T-helper 1 cell treated with Interleukin-12 subunit alpha and Interleukin-12 subunit beta and Interleukin-4 antibody, amounts not matched to agents 30 μg/mL and 1 μg/mL, for 36 hours (primary cell): ENCODE measurements around the gene NRAS.

Source experiments
- H3K27ac Mint-ChIP-seq: one replicate; pipeline ENCODE4 v1.8.0; 2021; ENCODE audit warnings: mild to moderate bottlenecking, mixed read lengths
- H3K27me3 Mint-ChIP-seq: one replicate; pipeline ENCODE4 v1.8.0; 2021; ENCODE audit warnings: low read depth, mixed read lengths
- H3K36me3 Mint-ChIP-seq: one replicate; pipeline ENCODE4 v1.8.0; 2021; ENCODE audit warnings: low read depth, mixed read lengths
- H3K4me1 Mint-ChIP-seq: one replicate; pipeline ENCODE4 v1.8.0; 2021; ENCODE audit warnings: low read depth, mixed read lengths
- H3K4me3 Mint-ChIP-seq: one replicate; pipeline ENCODE4 v1.8.0; 2021; ENCODE audit warnings: mild to moderate bottlenecking, moderate library complexity, mixed read lengths
- H3K9me3 Mint-ChIP-seq: one replicate; pipeline ENCODE4 v1.8.0; 2021; ENCODE audit warnings: mixed read lengths

Gene NRAS

GRCh38 chr1:114745291-114745690 lies 28.7 kb upstream of the NRAS start:
- H3K9me3 Mint-ChIP-seq: no peaks in the 10 kb centered on the region
- peaks cover 40% of the 10 kb centered on the region for H3K4me1 Mint-ChIP-seq
- no peaks in the 10 kb centered on the region for H3K27me3 Mint-ChIP-seq
- H3K27ac Mint-ChIP-seq: peak overlapping the region; percentile 52
- no peak overlapping the region for H3K4me3 Mint-ChIP-seq
- H3K36me3 Mint-ChIP-seq: peaks cover 50% of the 10 kb centered on the region

GRCh38 chr1:114741963-114742746 lies 25.6 kb upstream of the NRAS start:
- peaks cover 40% of the 10 kb centered on the region for H3K36me3 Mint-ChIP-seq
- peaks cover 29% of the 10 kb centered on the region for H3K4me1 Mint-ChIP-seq
- no peaks in the 10 kb centered on the region for H3K9me3 Mint-ChIP-seq
- H3K27ac Mint-ChIP-seq: no peak overlapping the region
- H3K4me3 Mint-ChIP-seq: no peak overlapping the region
- no peaks in the 10 kb centered on the region for H3K27me3 Mint-ChIP-seq

- no peaks in the 10 kb centered on the region for H3K9me3 Mint-ChIP-seq
- H3K36me3 Mint-ChIP-seq: peaks cover 42% of the 10 kb centered on the region
- peaks cover 14% of the 10 kb centered on the region for H3K4me1 Mint-ChIP-seq
- H3K27me3 Mint-ChIP-seq: no peaks in the 10 kb centered on the region
- no peak overlapping the region for H3K27ac Mint-ChIP-seq
- no peak overlapping the region for H3K4me3 Mint-ChIP-seq
Measured at GRCh38 chr1:114740331-114740730, 23.8 kb upstream of the NRAS start.

DNA sequence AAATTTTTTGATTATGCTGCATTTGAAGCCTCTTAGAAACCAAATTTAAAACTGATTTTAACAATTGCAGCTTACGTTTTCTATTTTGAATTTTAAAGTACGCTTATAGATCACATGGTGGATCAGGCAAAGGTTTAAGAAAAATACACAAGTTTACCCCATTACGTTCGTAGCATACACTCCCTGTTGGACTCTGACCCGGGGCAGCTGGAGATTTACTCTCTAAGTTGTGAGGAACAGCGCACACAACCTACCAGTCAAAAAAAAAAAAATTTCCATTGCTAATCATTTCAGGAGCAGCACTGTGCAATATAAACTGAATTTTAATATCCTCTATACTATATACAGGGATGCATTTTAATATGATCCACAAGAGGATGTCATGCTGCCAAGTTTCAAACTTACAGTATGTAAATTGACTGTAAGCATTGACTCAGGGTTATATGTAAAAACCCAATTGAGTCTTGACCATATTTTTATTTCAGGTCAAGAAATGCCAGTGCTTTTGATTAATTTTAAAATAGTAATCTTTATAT lies 20.8 kb upstream of the NRAS start:
- no peak overlapping the region for H3K4me3 Mint-ChIP-seq
- no peaks in the 10 kb centered on the region for H3K27me3 Mint-ChIP-seq
- H3K27ac Mint-ChIP-seq: no peak overlapping the region
- peaks cover 10% of the 10 kb centered on the region for H3K4me1 Mint-ChIP-seq
- peaks cover 50% of the 10 kb centered on the region for H3K36me3 Mint-ChIP-seq
- H3K9me3 Mint-ChIP-seq: no peaks in the 10 kb centered on the region

DNA sequence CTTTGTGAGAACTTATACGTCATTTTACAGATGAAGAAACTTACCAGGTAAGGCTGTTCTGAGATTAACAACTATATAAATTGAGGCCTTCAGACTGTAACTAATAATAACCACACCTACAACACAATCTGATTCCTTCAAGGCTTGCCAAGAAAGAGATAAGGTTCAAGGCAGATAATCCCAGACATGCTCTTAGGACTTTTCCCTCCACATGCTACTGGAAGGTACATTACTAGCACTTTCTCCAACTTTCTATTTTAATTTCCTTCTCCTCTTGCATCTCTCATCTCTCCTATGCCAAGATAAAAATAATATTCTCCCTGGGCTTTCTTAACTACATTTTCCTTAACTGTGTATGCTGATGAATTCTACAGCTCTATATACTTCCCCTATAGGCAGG lies 18.9 kb upstream of the NRAS start:
- peaks cover 54% of the 10 kb centered on the region for H3K36me3 Mint-ChIP-seq

GRCh38 chr1:114729782-114730181 lies 13.2 kb upstream of the NRAS start:
- no peaks in the 10 kb centered on the region for H3K9me3 Mint-ChIP-seq
- no peaks in the 10 kb centered on the region for H3K27me3 Mint-ChIP-seq
- H3K36me3 Mint-ChIP-seq: peaks cover 59% of the 10 kb centered on the region
- no peak overlapping the region for H3K4me3 Mint-ChIP-seq
- H3K4me1 Mint-ChIP-seq: peaks cover 4% of the 10 kb centered on the region
- no peak overlapping the region for H3K27ac Mint-ChIP-seq

More for the DNA sequence above, 18.9 kb upstream of the NRAS start:
- no peaks in the 10 kb centered on the region for H3K9me3 Mint-ChIP-seq
- H3K4me3 Mint-ChIP-seq: no peak overlapping the region
- peaks cover 8% of the 10 kb centered on the region for H3K4me1 Mint-ChIP-seq
- H3K27me3 Mint-ChIP-seq: no peaks in the 10 kb centered on the region
- no peak overlapping the region for H3K27ac Mint-ChIP-seq

- Mint-ChIP-seq H3K27ac (no peak overlapping the region), H3K9me3 (no peaks in the 10 kb centered on the region), H3K27me3 (no peaks in the 10 kb centered on the region), H3K4me3 (no peak overlapping the region), H3K4me1 (peaks cover 4% of the 10 kb centered on the region), H3K36me3 (peaks cover 56% of the 10 kb centered on the region)
Measured at GRCh38 chr1:114728553-114728952, 12.0 kb upstream of the NRAS start.

- Mint-ChIP-seq H3K9me3 (no peaks in the 10 kb centered on the region), H3K4me3 (no peak overlapping the region), H3K36me3 (peaks cover 60% of the 10 kb centered on the region), H3K27me3 (no peaks in the 10 kb centered on the region), H3K27ac (peak overlapping the region; percentile 54), H3K4me1 (peaks cover 2% of the 10 kb centered on the region)
Measured at GRCh38 chr1:114725230-114725629, 8.7 kb upstream of the NRAS start.

- H3K9me3 Mint-ChIP-seq: no peaks in the 10 kb centered on the region
- H3K36me3 Mint-ChIP-seq: peaks cover 59% of the 10 kb centered on the region
- no peaks in the 10 kb centered on the region for H3K27me3 Mint-ChIP-seq
- no peak overlapping the region for H3K4me3 Mint-ChIP-seq
- peaks cover 2% of the 10 kb centered on the region for H3K4me1 Mint-ChIP-seq
- H3K27ac Mint-ChIP-seq: no peak overlapping the region
Measured at GRCh38 chr1:114723915-114724314, 7.3 kb upstream of the NRAS start.

- no peak overlapping the region for H3K4me3 Mint-ChIP-seq
- H3K9me3 Mint-ChIP-seq: no peaks in the 10 kb centered on the region
- no peak overlapping the region for H3K27ac Mint-ChIP-seq
- H3K36me3 Mint-ChIP-seq: peaks cover 61% of the 10 kb centered on the region
- peaks cover 2% of the 10 kb centered on the region for H3K4me1 Mint-ChIP-seq
- no peaks in the 10 kb centered on the region for H3K27me3 Mint-ChIP-seq
Measured at GRCh38 chr1:114723457-114723856, 6.9 kb upstream of the NRAS start.

DNA sequence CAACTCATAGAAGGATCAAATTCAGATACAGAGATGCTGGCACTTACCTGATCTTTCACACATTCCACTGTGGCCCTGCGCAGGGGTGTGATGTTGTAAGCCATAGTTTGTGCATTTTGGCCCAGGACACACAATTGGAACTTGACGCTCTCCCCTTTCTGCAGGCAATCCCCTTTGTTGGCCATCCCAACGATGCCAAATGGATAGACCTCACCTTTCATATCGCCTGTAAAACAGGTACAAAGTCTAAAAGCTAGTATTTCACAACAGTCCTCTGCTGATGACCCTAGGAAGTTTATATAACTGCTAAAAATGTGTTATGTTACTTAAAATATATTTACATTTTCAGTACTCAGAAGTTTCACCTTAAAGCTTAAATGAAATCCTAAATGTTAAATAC lies 3.9 kb upstream of the NRAS start:
- Mint-ChIP-seq H3K27ac (no peak overlapping the region), H3K9me3 (no peaks in the 10 kb centered on the region), H3K36me3 (peaks cover 72% of the 10 kb centered on the region)

GRCh38 chr1:114719424-114719787 lies 2.8 kb upstream of the NRAS start:
- Mint-ChIP-seq H3K27me3 (no peaks in the 10 kb centered on the region), H3K4me1 (peaks cover 15% of the 10 kb centered on the region), H3K9me3 (no peaks in the 10 kb centered on the region), H3K4me3 (no peak overlapping the region), H3K27ac (no peak overlapping the region), H3K36me3 (peaks cover 65% of the 10 kb centered on the region)

More for the DNA sequence above, 3.9 kb upstream of the NRAS start:
- H3K4me1 Mint-ChIP-seq: peaks cover 13% of the 10 kb centered on the region
- no peaks in the 10 kb centered on the region for H3K27me3 Mint-ChIP-seq
- H3K4me3 Mint-ChIP-seq: no peak overlapping the region

DNA sequence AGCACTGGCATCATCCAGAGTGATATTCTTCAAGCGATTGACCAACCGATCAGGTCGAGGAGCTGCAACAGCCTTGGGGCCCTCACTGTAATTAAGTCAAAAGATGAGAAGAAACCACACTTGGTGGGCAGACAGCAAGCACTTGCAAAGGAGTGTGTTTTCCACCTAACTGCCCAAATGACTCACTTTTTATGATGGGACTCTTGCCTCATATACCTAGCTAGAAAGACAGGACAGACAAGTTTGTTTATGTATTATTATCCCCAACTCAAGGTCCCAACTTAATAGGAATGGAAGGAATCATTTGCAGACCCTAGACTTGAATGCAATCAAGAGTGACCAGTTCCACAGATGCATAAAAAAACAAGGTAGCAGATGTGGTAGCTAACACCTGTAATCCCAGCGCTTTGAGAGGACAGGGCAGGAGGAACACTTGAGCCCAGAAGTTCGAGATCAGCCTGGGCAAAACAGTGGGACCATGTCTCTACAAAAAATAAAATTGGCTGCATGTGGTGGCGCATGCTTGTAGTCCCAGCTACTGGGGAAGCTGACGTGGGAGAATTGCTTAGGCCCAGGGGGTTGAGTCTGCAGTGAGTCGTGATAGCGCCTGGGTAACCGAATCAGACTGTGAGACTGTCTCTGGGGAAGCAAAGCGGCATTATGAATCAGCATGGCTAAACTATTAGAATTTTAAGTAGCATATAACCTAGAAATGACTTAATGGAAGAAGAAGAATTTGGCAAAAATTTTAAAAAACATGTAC lies 2.3 kb upstream of the NRAS start:
- Mint-ChIP-seq H3K27ac (no peak overlapping the region), H3K4me1 (peaks cover 19% of the 10 kb centered on the region), H3K4me3 (no peak overlapping the region), H3K27me3 (no peaks in the 10 kb centered on the region), H3K9me3 (no peaks in the 10 kb centered on the region), H3K36me3 (peaks cover 65% of the 10 kb centered on the region)

DNA sequence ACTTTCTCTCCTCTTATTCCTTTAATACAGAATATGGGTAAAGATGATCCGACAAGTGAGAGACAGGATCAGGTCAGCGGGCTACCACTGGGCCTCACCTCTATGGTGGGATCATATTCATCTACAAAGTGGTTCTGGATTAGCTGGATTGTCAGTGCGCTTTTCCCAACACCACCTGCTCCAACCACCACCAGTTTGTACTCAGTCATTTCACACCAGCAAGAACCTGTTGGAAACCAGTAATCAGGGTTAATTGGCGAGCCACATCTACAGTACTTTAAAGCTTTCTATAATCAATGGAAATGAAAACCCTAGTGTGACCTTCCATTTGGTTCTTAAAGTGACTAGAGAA lies 643 bp downstream of the NRAS start:
- H3K36me3 Mint-ChIP-seq: peaks cover 62% of the 10 kb centered on the region
- no peaks in the 10 kb centered on the region for H3K9me3 Mint-ChIP-seq
- H3K27ac Mint-ChIP-seq: peak overlapping the region; percentile 99
- H3K4me1 Mint-ChIP-seq: peaks cover 20% of the 10 kb centered on the region
- no peaks in the 10 kb centered on the region for H3K27me3 Mint-ChIP-seq
- peak overlapping the region; percentile 98 for H3K4me3 Mint-ChIP-seq

- peaks cover 20% of the 10 kb centered on the region for H3K4me1 Mint-ChIP-seq
- H3K9me3 Mint-ChIP-seq: no peaks in the 10 kb centered on the region
- no peaks in the 10 kb centered on the region for H3K27me3 Mint-ChIP-seq
- no peak overlapping the region for H3K4me3 Mint-ChIP-seq
- H3K36me3 Mint-ChIP-seq: peaks cover 50% of the 10 kb centered on the region
- no peak overlapping the region for H3K27ac Mint-ChIP-seq
Measured at GRCh38 chr1:114712977-114713376, 3.6 kb downstream of the NRAS start.
